Tibial nerve (tissue), 4 donors: ENCODE data around the gene UGCG. TPM values are rescaled to one million over a fixed set of nuclear protein-coding genes. Genes with fewer than 3 reads are reported as not detected.

ENCODE experiments used
- DNase-seq, 2 donors: peaks; one replicate each; pipeline ENCODE4 v3.0.0-alpha.2; 2019; ENCODE audit warnings: low spot score in 2 of 2
- H3K27ac ChIP-seq, 4 donors: fragments of 200-600 bp; sonication (generic) in 3 of 4; one replicate each; pipeline ENCODE4 v1.5.1; 2017 to 2019; ENCODE audit warnings: mild to moderate bottlenecking in 1 of 4
- H3K27me3 ChIP-seq, 2 donors: fragments of 200-600 bp; sonication (generic) in 1 of 2; one replicate each; pipeline versions ENCODE4 v1.5.1 to v1.6.0; 2017 to 2019
- H3K36me3 ChIP-seq, 3 donors: fragments of 200-600 bp; sonication (generic); one replicate each; pipeline ENCODE4 v1.5.1; 2018 to 2019
- H3K4me1 ChIP-seq, 4 donors: fragments of 200-600 bp; sonication (generic) in 3 of 4; one replicate each; pipeline ENCODE4 v1.5.1; 2017 to 2019
- H3K4me3 ChIP-seq, 4 donors: fragments of 200-600 bp; sonication (generic) in 3 of 4; one replicate each; pipeline ENCODE4 v1.5.1; 2017 to 2019; ENCODE audit warnings: mild to moderate bottlenecking in 1 of 4, moderate library complexity in 1 of 4
- H3K9me3 ChIP-seq, 4 donors: fragments of 200-600 bp; sonication (generic) in 3 of 4; one replicate each; pipeline ENCODE4 v1.5.1; 2017 to 2019
- CTCF ChIP-seq, 5 experiments: fragments of 200-600 bp in 3 of 5; fragments of 450-650 bp in 2 of 5; sonication (generic) in 3 of 5; IDR thresholded peaks; one replicate each; pipeline ENCODE4 v1.5.1; 2016 to 2019; ENCODE audit warnings: antibody characterized with exemption in 5 of 5, mild to moderate bottlenecking in 3 of 5, moderate library complexity in 2 of 5
- EP300 ChIP-seq, 2 donors: sonication (generic); formaldehyde crosslinking; IDR thresholded peaks; one replicate each; pipeline ENCODE4 v1.6.1; 2017; ENCODE audit warnings: antibody characterized with exemption in 2 of 2, mild to moderate bottlenecking in 1 of 2
- POLR2A ChIP-seq, 2 donors: fragments of 450-650 bp; IDR thresholded peaks; one replicate each; pipeline ENCODE4 v1.6.1; 2017; ENCODE audit warnings: antibody characterized with exemption in 2 of 2, mild to moderate bottlenecking in 2 of 2, moderate library complexity in 2 of 2
- WGBS, 2 donors: methylation state at CpG; one replicate each; pipeline ENCODE4 v1.1.5; 2018; 5-methylcytosine and 5-hydroxymethylcytosine counted together
- total RNA-seq, 4 donors: library from RNA; depleted of rRNA; stranded (reverse); fragments of >200 nt; gene quantifications; one replicate each; pipeline ENCODE4 v1.1.0, GENCODE V29; 2016

The UGCG gene
- total RNA-seq, 4 donors from 2014 or later: 22.1 to 33.7 (median 24.9) TPM

- H3K4me3 ChIP-seq: no peak overlapping the region
- no peak overlapping the region for H3K27ac ChIP-seq
- no peaks in the 10 kb centered on the region for H3K36me3 ChIP-seq
- H3K4me1 ChIP-seq: peaks cover 0 to 4% (median 2%) of the 10 kb centered on the region in 4 donors
- no peak for DNase-seq
- TF ChIP-seq POLR2A (IDR thresholded peaks at IDR 0.05) (no peak), CTCF (IDR thresholded peaks at IDR 0.05) (no peak), EP300 (IDR thresholded peaks at IDR 0.05) (no peak)
- no peaks in the 10 kb centered on the region for H3K27me3 ChIP-seq
- 76 to 85% methylated on average over 3 of the region's 3 CpGs for WGBS, 2 donors
- H3K9me3 ChIP-seq: no peaks in the 10 kb centered on the region
Measured at GRCh38 chr9:111952559-111952958, 55.9 kb downstream of the UGCG start.

DNA sequence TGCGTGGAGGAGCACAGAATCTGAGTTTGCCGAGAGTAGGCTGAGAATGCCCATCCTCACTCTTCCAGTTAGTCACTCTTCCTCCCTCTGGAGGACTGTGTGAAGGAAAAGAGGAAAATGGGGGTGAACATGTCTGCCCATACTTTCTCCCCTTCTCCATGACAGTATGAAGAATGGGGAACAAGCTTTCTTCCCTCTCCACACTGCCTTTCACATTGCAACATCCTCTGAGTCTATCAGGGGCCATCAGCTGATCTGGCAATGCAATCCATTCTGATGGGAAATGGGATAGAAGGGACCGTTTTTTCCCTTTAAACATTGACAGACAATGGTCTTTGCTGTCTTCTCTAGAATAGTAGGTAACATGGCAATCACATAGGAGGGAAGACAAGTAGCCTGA is 56.8 kb downstream of the UGCG start:
- no peak overlapping the region for H3K4me3 ChIP-seq
- H3K36me3 ChIP-seq: no peaks in the 10 kb centered on the region
- H3K9me3 ChIP-seq: no peaks in the 10 kb centered on the region
- TF ChIP-seq EP300 (IDR thresholded peaks at IDR 0.05): peak in 1 of 2 donors; percentile 39
- TF ChIP-seq POLR2A (IDR thresholded peaks at IDR 0.05): no peak
- no peak for TF ChIP-seq CTCF (IDR thresholded peaks at IDR 0.05)
- WGBS, 2 donors: 79 to 91% methylated on average over 3 of the region's 3 CpGs
- no peak for DNase-seq
- H3K27ac ChIP-seq: no peak overlapping the region
- peaks cover 0 to 13% (median 6%) of the 10 kb centered on the region in 4 donors for H3K4me1 ChIP-seq
- H3K27me3 ChIP-seq: no peaks in the 10 kb centered on the region

- no peaks in the 10 kb centered on the region for H3K27me3 ChIP-seq
- no peak overlapping the region for H3K4me3 ChIP-seq
- no peak overlapping the region for H3K27ac ChIP-seq
- DNase-seq: no peak
- TF ChIP-seq CTCF (IDR thresholded peaks at IDR 0.05): no peak
- TF ChIP-seq EP300 (IDR thresholded peaks at IDR 0.05): no peak
- TF ChIP-seq POLR2A (IDR thresholded peaks at IDR 0.05): no peak
- WGBS, 2 donors: 75 to 82% methylated on average over 6 of the region's 6 CpGs
- H3K36me3 ChIP-seq: no peaks in the 10 kb centered on the region
- H3K4me1 ChIP-seq: peaks cover 0 to 15% (median 6%) of the 10 kb centered on the region in 4 donors
- H3K9me3 ChIP-seq: no peaks in the 10 kb centered on the region
Measured at GRCh38 chr9:111955048-111955447, 58.4 kb downstream of the UGCG start.

DNA sequence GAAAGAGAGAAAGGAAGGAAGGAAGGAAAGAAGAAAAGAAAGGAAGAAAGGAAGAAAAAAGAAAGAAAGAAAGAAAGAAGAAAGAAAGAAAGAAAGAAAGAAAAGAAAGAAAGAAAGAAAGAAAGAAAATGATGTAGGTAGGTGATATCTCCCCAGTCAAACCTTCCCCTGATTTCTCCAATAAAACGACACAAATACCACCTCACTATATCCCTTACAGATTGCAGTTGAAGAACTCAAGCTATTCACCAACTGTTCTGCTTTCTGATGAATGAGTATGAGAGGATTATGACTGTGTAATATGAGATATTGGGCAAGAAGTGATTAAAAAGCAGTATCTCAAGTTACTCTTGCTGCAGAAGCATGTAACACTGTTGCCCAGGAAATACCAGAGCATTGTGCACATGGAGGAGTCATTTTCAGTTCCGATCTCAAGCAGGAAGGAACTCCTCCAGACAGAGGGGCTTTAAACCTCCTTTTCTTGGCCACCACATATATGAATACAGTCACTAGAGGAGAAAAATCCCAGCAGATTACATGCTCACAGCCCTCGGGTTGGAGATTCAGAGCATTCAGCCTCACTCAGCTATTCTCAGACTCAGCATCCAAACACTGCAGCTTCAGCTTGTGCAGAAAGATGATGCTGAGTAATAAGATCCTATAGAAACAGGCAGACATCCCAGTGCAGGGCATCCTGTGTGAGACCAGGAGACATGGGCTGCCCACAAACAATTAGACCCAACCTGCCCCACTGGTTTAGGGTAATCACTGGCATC is 61.4 kb downstream of the UGCG start:
- peaks cover 0 to 21% (median 8%) of the 10 kb centered on the region in 4 donors for H3K4me1 ChIP-seq
- peak overlapping the region in 2 of 4 donors; percentile 3 to 19 for H3K4me3 ChIP-seq
- H3K9me3 ChIP-seq: no peaks in the 10 kb centered on the region
- TF ChIP-seq POLR2A (IDR thresholded peaks at IDR 0.05) (no peak), CTCF (IDR thresholded peaks at IDR 0.05) (no peak), EP300 (IDR thresholded peaks at IDR 0.05) (peak in 1 of 2 donors; percentile 58)
- 4 to 8% methylated on average over 3 of the region's 3 CpGs for WGBS, 2 donors
- no peaks in the 10 kb centered on the region for H3K27me3 ChIP-seq
- H3K27ac ChIP-seq: peak overlapping the region in 1 of 4 donors; percentile 48
- DNase-seq: no peak
- H3K36me3 ChIP-seq: no peaks in the 10 kb centered on the region
